ENCODE measurements around the gene TNFAIP8L3.
"Not testable (repeated sequence)": the region's sequence is repeated elsewhere in the genome, so short reads cannot be mapped to it uniquely, and the experiment has no call there.

The TNFAIP8L3 gene

GRCh38 chr15:51060030-51060673, 34.6 kb downstream of the TNFAIP8L3 start:
- DNase-seq (ENCODE audit: low read depth, low spot score) = no peak

GRCh38 chr15:51054535-51054934, 40.2 kb downstream of the TNFAIP8L3 start:
- DNase-seq (ENCODE audit: low read depth, low spot score) = no peak

- no peak for DNase-seq (ENCODE audit: low read depth, low spot score)
Measured at GRCh38 chr15:51053571-51053970, 41.1 kb downstream of the TNFAIP8L3 start.

GRCh38 chr15:51051776-51052175, 42.9 kb downstream of the TNFAIP8L3 start:
- no peak for DNase-seq (ENCODE audit: low read depth, low spot score)

- no peak for DNase-seq (ENCODE audit: low read depth, low spot score)
Measured at GRCh38 chr15:51049081-51049480, 45.6 kb downstream of the TNFAIP8L3 start.

GRCh38 chr15:51048308-51048707, 46.4 kb downstream of the TNFAIP8L3 start:
- DNase-seq (ENCODE audit: low read depth, low spot score) = no peak

- DNase-seq (ENCODE audit: low read depth, low spot score) = no peak
Measured at GRCh38 chr15:51046799-51047449, 47.8 kb downstream of the TNFAIP8L3 start.

GRCh38 chr15:51046016-51046415, 48.7 kb downstream of the TNFAIP8L3 start:
- DNase-seq (ENCODE audit: low read depth, low spot score) = no peak

- DNase-seq (ENCODE audit: low read depth, low spot score) = no peak
Measured at GRCh38 chr15:51044037-51044727, 50.5 kb downstream of the TNFAIP8L3 start.

GRCh38 chr15:51038974-51039319, 55.8 kb downstream of the TNFAIP8L3 start:
- DNase-seq (ENCODE audit: low read depth, low spot score) = no peak

GRCh38 chr15:51038162-51038973, 56.3 kb downstream of the TNFAIP8L3 start:
- DNase-seq (ENCODE audit: low read depth, low spot score) = no peak

- not testable (repeated sequence) for DNase-seq (ENCODE audit: low read depth, low spot score)
Measured at GRCh38 chr15:51037474-51037873, 57.2 kb downstream of the TNFAIP8L3 start.

GRCh38 chr15:51030649-51031316, 63.9 kb downstream of the TNFAIP8L3 start:
- no peak for DNase-seq (ENCODE audit: low read depth, low spot score)

- no peak for DNase-seq (ENCODE audit: low read depth, low spot score)
Measured at GRCh38 chr15:51025454-51025846, 69.3 kb downstream of the TNFAIP8L3 start.

- no peak for DNase-seq (ENCODE audit: low read depth, low spot score)
Measured at GRCh38 chr15:51024735-51025453, 69.8 kb downstream of the TNFAIP8L3 start.

- DNase-seq (ENCODE audit: low read depth, low spot score) = no peak
Measured at GRCh38 chr15:51023499-51023898, 71.2 kb downstream of the TNFAIP8L3 start.

GRCh38 chr15:51022206-51022605, 72.5 kb downstream of the TNFAIP8L3 start:
- no peak for DNase-seq (ENCODE audit: low read depth, low spot score)

GRCh38 chr15:51016615-51017014, 78.1 kb downstream of the TNFAIP8L3 start:
- DNase-seq (ENCODE audit: low read depth, low spot score) = no peak

GRCh38 chr15:51011212-51011611, 83.5 kb downstream of the TNFAIP8L3 start:
- DNase-seq (ENCODE audit: low read depth, low spot score) = no peak

- DNase-seq (ENCODE audit: low read depth, low spot score) = no peak
Measured at GRCh38 chr15:51007131-51007666, 87.5 kb downstream of the TNFAIP8L3 start.
